Measurements from ENCODE around the gene GAMT. TPM values are rescaled to one million over a fixed set of nuclear protein-coding genes. Genes with fewer than 3 reads are reported as not detected.

GAMT gene
- total RNA-seq (10 to 100 TPM in 1 of 2 donors, 1 to 10 TPM in 1; 5.9 to 19.2 TPM), polyA plus RNA-seq (ENCODE audit: insufficient read length in 6 of 6) (10 to 100 TPM; 19.4 to 26.1 (median 24.3) TPM)
- long read RNA-seq, donor 1, transcript GAMT-201 (6 exons, 1,121 nt) = major isoform, 23 of 34 reads
- long read RNA-seq, donor 1, partial matches to known transcripts = 9 of 34 reads
- long read RNA-seq, donor 1, other reads (novel, unspliced or antisense) = 0 of 34 reads
- long read RNA-seq, donor 2, transcript GAMT-201 (6 exons, 1,121 nt) = major isoform, 16 of 18 reads
- long read RNA-seq, donor 2, partial matches to known transcripts = 0 of 18 reads
- long read RNA-seq, donor 2, other reads (novel, unspliced or antisense) = 0 of 18 reads
- long read RNA-seq, donor 3, transcript GAMT-201 (6 exons, 1,121 nt) = major isoform, 15 of 1,886 reads
- long read RNA-seq, donor 3, partial matches to known transcripts = 1,605 of 1,886 reads
- long read RNA-seq, donor 3, other reads (novel, unspliced or antisense) = 265 of 1,886 reads
- long read RNA-seq, donor 4, transcript GAMT-201 (6 exons, 1,121 nt) = major isoform, 26 of 29 reads
- long read RNA-seq, donor 4, partial matches to known transcripts = 1 of 29 reads
- long read RNA-seq, donor 4, other reads (novel, unspliced or antisense) = 0 of 29 reads
- long read RNA-seq, donor 5, transcript GAMT-201 (6 exons, 1,121 nt) = major isoform, 22 of 1,338 reads
- long read RNA-seq, donor 5, partial matches to known transcripts = 925 of 1,338 reads
- long read RNA-seq, donor 5, other reads (novel, unspliced or antisense) = 391 of 1,338 reads
- long read RNA-seq, donor 6, transcript GAMT-201 (6 exons, 1,121 nt) = major isoform, 14 of 14 reads
- long read RNA-seq, donor 6, partial matches to known transcripts = 0 of 14 reads
- long read RNA-seq, donor 6, other reads (novel, unspliced or antisense) = 0 of 14 reads
- long read RNA-seq, donor 7, transcript GAMT-201 (6 exons, 1,121 nt) = major isoform, 9 of 853 reads
- long read RNA-seq, donor 7, partial matches to known transcripts = 572 of 853 reads
- long read RNA-seq, donor 7, other reads (novel, unspliced or antisense) = 270 of 853 reads
- long read RNA-seq, donor 8, transcript GAMT-201 (6 exons, 1,121 nt) = major isoform, 10 of 10 reads
- long read RNA-seq, donor 8, partial matches to known transcripts = 0 of 10 reads
- long read RNA-seq, donor 8, other reads (novel, unspliced or antisense) = 0 of 10 reads
- long read RNA-seq, donor 9, partial matches to known transcripts = 0 of 8 reads
- long read RNA-seq, donor 9, other reads (novel, unspliced or antisense) = 8 of 8 reads
- long read RNA-seq, donor 10, transcript GAMT-201 (6 exons, 1,121 nt) = major isoform, 17 of 20 reads
- long read RNA-seq, donor 10, partial matches to known transcripts = 0 of 20 reads
- long read RNA-seq, donor 10, other reads (novel, unspliced or antisense) = 1 of 20 reads
- long read RNA-seq, donor 11 = 0 reads
- long read RNA-seq, donor 12, transcript GAMT-201 (6 exons, 1,121 nt) = major isoform, 13 of 71 reads
- long read RNA-seq, donor 12, partial matches to known transcripts = 46 of 71 reads
- long read RNA-seq, donor 12, other reads (novel, unspliced or antisense) = 11 of 71 reads

DNA sequence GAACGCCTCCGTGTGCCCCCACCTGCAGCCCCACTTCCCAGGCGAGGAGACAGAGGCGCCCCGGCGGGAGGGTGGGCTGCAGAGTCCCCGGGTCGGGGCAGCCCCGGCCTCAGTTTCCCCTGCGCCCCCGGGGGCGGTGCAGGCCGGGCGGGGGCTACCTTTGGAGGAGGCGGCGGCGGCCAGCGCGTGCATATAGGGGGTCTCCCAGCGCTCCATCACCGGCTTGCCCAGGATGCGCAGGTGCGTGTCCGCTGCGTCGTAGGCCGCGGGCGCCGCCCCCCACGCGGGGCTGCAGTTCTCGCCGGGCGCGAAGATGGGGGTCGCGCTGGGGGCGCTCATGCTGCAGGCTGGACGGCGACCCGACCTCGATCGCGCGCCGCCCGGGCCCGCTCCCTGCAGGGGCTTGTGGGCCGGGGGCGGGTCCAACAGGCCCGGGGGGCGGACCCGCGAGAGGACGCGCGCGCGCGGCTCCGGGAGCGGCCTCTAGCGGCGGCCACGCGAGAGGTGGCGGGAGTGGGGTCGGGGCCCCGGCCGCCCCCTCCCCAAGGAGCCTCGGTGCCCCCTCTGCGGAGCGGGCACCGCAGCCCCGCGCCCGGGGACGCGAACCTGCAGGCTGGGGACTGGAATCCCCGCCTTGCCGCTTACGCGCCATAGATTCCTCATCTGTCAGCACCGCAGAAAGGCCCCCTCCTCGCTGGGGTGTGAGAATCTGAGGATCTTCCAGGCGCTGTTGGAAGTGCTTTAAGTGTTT, at the start of gene GAMT:
Gene GAMT, minus strand, starts transcription at position 405 of the 751 bp plus-strand sequence. Its CDS starts 66 bp downstream, at position 339.
- H3K27me3 ChIP-seq = peaks cover 0 to 62% of the 10 kb centered on the region in 2 donors
- TF ChIP-seq, protein P1, sequence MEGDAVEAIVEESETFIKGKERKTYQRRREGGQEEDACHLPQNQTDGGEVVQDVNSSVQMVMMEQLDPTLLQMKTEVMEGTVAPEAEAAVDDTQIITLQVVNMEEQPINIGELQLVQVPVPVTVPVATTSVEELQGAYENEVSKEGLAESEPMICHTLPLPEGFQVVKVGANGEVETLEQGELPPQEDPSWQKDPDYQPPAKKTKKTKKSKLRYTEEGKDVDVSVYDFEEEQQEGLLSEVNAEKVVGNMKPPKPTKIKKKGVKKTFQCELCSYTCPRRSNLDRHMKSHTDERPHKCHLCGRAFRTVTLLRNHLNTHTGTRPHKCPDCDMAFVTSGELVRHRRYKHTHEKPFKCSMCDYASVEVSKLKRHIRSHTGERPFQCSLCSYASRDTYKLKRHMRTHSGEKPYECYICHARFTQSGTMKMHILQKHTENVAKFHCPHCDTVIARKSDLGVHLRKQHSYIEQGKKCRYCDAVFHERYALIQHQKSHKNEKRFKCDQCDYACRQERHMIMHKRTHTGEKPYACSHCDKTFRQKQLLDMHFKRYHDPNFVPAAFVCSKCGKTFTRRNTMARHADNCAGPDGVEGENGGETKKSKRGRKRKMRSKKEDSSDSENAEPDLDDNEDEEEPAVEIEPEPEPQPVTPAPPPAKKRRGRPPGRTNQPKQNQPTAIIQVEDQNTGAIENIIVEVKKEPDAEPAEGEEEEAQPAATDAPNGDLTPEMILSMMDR (IDR thresholded peaks at IDR 0.05) = peak in 1 of 2 donors; percentile 44
- intact Hi-C loops (cut with DNase I) = no loop called here
- ATAC-seq (peak; percentile 74), DNase-seq (peak in 2 of 4 donors; percentile 51 to 83)
- peak within 1 kb of the TSS; percentile 47 to 65 for H3K4me3 ChIP-seq
- H3K36me3 ChIP-seq = no peaks in the 10 kb centered on the region
- H3K9me3 ChIP-seq = no peaks in the 10 kb centered on the region
- no peak within 1 kb of the TSS for H3K27ac ChIP-seq
- H3K4me1 ChIP-seq = peaks cover 6 to 39% of the 10 kb centered on the region in 2 donors

DNA sequence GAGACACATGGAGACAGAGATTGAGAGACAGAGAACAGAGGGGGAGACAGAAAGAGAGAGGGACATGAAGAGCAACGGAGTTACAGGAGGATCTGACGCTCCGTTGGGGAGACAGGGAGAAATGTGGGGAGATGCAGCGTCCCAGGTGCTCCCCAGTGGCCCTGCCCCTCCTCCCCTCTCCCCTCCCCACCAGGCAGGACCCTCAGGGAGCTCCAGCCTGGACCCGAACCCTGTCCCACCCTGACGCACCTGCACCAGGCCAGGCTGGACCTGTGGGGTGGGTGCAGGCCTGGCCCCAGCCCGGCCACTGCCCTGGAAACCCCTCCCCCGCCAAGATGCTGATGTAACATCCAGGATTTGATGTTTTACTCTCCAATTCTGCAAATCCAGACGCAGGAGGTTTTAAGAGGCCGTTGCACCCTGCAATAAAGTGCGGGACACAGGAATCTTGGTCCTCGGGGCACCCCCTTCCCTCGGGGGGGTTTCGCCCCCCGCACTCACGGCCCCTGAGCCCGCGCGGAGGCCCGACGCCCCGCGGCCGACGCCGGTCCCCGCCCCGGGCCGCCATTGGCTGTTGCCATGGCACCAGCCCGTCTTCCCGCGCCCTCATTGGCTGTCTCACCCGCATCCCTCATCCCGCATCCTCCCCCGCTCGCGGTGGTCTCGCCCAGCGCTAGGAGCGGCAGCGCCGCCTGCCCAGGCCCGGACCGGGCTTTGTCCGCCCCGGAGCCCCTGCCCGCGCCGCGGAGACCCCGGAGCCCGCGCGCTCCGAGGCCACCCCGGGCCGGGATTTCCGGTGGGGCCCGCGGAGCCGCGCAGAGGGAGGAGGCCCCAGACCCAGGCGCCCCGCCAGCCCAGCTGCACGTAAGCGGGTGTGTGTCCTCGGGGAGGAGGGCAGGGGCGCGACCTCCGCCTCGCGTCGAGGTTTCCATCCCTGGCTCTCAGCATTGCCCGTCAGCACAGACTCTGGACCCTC, 48.4 kb upstream of the GAMT start, which contains the start of gene APC2:
Gene APC2, plus strand, starts transcription at position 655 of the 976 bp plus-strand sequence. CDS start 2,881 bp downstream, outside the sequence.
- ATAC-seq (no peak), DNase-seq (peak in 1 of 4 donors; percentile 67)
- no peak within 1 kb of the TSS for H3K27ac ChIP-seq
- H3K27me3 ChIP-seq = peaks cover 88 to 100% of the 10 kb centered on the region in 2 donors
- no peak within 1 kb of the TSS for H3K4me3 ChIP-seq
- intact Hi-C loops (cut with DNase I) = no loop called here
- no peaks in the 10 kb centered on the region for H3K9me3 ChIP-seq
- H3K4me1 ChIP-seq = peaks cover 7 to 28% of the 10 kb centered on the region in 2 donors
- no peaks in the 10 kb centered on the region for H3K36me3 ChIP-seq
- TF ChIP-seq, protein P1 (IDR thresholded peaks at IDR 0.05) = no peak

DNA sequence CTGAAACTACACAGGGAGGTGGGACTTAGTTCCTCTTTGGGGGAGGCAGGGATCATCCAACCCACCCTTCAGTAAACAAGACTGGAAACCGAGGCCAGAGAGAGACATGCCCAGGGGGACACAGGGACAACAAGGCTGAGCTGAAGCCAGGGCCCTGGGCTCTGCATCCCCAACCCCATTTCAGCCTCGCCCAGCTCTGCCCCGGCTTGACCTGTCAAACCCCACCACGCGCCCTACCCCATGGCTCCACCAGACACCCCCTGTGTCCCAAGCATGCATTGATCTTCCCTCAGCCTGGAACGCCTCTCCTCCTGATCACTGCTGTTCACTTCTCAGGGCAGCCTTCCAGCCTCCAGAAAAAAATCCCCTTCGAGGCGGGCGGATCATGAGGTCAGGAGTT, 46.6 kb upstream of the GAMT start:
- Histone ChIP-seq H3K36me3 (peaks cover 0 to 3% of the 10 kb centered on the region in 2 donors), H3K9me3 (no peaks in the 10 kb centered on the region), H3K4me3 (no peak overlapping the region), H3K27me3 (peaks cover 70 to 84% of the 10 kb centered on the region in 2 donors), H3K4me1 (peaks cover 7 to 28% of the 10 kb centered on the region in 2 donors), H3K27ac (no peak overlapping the region)
- DNase-seq (no peak), ATAC-seq (no peak)
- TF ChIP-seq, protein P1 (IDR thresholded peaks at IDR 0.05) = no peak
- intact Hi-C loops (cut with DNase I) = no loop called here
